Head of caudate nucleus (tissue), 42 donors: Measurements from ENCODE around the gene GH2.

ENCODE experiments used
- DNase-seq, 42 donors: peaks; one replicate each; pipeline versions ENCODE4 v3.0.0 to v3.0.0-alpha.2; 2020 to 2021; ENCODE audit warnings: mixed read lengths in 7 of 42
- intact Hi-C: fragments of 100-400 bp; cut with DNase I; formaldehyde crosslinking; loops from one replicate; pipeline ENCODE4 v1.15.0; 2022

The GH2 gene

DNA sequence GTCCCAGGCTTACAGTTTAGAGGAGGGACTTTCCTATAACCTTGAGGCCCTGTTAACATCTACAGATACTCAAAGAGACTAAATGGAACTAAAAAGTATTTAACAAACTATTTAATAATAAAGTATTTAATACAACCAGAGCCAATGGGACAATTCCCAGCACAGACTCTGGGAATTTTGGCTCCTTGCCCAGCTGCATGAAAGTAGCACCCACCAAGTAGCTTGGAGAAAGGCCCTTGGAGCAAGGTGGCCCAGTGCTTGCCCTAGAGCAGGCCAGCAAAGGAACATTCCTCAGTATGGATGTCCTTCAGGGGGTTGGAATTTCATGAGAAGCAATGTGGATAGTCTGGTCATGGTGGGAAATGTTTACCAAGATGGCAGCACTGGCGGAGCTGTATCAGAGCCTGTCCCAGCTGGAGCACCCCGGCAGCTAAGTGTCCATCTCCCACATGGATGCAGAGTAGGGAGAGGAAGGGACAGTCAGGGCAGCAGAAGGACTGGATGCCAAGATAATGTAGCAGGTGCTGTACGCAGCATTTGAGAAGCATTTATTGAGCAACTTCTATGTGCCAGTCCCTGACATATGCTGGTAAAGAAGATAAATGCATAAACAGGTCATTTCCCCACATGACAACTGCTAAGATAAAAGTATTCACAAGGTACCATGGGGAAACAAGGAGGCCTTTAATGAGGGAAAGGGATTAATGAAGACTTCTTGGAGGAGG lies 34.1 kb downstream of the GH2 start:
- DNase-seq, result no peak
- intact Hi-C loops, result no loop called here

DNA sequence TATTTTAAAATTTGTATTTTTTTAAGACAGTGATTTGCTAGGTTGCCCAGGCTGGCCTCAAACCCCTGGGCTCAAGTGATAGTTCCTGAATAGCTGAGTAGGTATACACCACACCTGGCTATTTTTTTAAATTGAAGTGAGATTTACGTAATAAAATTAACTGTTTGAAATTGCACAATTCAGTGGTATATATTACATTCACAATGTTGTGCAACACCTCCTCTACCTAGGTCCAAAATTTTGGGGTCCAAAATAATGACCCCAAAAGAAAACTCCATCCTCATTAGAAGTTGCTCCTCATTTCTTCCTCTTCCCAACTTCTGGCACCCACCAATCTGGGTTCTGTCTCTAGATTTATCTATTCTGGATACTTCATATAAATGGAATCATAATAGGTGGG lies 36.2 kb downstream of the GH2 start:
- intact Hi-C loops, result no loop called here

DNA sequence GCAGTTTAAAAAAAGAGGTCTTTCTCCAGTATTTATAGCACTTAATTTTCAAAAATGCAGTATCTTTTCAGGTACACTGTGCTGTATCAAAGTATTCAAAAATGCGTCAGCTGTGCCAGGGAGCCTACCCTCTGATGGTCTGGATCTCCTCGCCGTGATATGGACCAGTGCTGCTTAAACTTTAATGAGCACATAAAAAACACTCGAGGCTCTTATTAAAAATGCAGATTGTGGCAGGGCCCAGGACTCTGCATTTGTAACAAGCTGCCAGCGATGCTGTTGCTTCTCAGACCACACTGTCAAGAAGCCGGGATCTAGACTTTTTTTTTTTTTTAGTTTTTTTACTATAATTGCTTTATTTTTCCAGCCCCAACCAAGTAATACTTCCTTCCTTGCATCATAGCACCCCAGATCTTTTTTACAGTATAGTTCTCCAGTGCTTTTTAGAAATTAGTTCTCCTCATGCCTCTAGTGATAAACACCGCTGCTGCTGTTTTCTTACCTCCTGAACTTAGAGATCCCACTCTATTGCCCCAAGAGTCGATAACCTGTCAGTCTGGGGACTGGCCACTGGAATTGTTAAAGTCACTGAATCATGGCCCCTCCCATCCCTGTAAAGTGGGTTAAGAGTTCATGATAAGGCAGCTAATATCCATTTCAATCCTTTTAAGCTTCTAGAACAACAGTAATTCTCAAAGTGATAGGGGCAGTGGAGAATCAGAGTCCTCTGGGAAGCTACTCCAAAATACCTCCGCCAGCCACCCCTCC lies 37.6 kb downstream of the GH2 start:
- DNase-seq, result no peak
- intact Hi-C loops, result loop anchor here (2.0 kb wide), 1 partner anchor 69 kb away; the partner anchor contains the start of gene DDX42

More for the DNA sequence above, 36.2 kb downstream of the GH2 start:
- no peak for DNase-seq

DNA sequence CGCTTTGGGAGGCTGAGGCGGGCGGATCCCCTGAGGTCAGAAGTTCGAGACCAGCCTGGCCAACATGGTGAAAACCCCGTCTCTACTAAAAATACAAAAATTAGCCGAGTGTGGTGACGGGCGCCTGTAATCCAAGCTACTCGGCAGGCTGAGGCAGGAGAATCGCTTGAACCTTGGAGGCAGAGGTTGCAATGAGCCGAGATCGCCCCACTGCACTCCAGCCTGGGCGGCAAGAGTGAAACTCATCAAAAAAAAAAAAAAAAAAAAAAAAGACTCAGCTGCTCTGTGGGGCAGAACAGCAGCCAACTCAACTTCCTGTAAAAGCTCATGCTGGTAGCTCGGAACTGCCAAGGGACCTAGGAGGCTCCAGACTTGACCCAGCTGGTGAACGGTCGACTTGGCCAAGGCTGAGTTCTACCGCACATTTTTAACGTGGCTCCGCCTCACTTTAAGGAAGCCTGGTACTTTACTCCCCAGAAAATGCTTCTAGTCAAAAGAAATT lies 38.3 kb downstream of the GH2 start:
- DNase-seq, result peak in 6 of 42 donors; percentile 26 to 66 (median 32)
- intact Hi-C loops, result loop anchor here (2.0 kb wide), 1 partner anchor 69 kb away; the partner anchor contains the start of gene DDX42

DNA sequence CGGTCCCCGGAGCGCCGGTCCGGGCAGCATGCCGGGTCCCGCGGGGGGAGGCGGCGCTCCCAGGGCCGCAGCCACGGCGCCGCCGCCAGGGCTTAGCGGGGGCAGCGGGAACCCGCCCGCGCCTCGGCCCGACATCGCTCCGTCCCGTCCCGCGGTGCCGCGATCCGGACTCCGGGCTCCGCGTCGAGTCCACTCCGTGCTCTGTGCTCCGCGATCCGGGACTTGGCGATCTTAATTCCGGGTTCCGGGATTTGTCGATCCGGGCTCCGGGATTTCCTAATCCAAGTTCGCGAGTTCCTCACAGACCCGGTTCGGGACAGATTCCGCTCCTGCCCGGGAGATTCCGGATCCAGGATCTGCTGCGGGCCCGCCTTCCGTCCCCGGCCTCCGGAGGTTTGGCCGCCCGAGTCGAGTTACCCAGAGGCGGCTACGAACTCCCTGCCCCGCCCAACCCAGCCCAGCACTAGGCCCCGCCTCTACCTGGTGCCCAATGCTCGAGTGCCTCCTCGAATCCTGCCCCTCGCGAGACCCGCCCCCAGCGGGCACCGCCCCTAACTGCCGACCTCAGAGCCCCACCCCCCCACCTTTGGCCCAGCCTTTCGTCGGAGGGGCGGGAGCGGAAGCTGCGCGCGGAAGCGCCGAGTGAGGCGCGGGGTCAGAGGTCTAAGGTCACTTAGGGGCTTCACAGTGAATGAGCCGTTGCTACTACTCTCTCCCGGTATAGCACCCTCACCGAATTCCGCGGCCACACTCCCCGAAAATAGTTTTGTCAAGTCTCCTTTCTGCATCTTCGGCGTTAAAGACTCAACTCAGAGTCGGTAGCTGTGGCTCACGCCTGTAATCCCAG lies 39.0 kb downstream of the GH2 start, which contains the start of gene SMARCD2:
SMARCD2 (minus strand) TSS at position 146 of the 847 bp plus-strand sequence; CDS start at position 135, 11 bp downstream.
- intact Hi-C loops, result loop anchor here (2.0 kb wide), 1 partner anchor 68 kb away; the partner anchor contains the start of gene DDX42

DNA sequence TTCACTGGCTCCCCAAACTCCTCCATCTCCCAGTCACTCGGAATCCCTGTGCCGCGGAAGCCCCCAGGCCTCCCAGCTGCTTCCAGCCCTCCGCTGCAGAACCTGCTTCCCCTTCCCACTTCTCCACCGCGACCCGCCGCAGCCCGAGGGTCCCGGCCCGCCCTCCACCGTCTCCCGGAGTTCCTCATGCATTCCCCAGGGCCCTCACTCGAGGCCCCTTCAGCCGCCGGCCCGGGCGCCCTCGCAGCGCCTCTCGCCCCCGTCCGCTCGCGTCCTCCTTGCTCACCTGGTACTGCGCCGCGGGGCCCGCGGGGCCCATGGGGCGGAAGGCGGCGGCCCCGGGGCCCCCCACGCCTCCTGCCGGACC lies 39.6 kb downstream of the GH2 start:
- DNase-seq, result peak in 20 of 42 donors; percentile 16 to 58 (median 37)
- intact Hi-C loops, result loop anchor here (2.0 kb wide), 1 partner anchor 67 kb away; the partner anchor contains the start of gene DDX42

More for the DNA sequence above, 39.0 kb downstream of the GH2 start, which contains the start of gene SMARCD2:
- DNase-seq, result peak; percentile 94 to 100 (median 98)

DNA sequence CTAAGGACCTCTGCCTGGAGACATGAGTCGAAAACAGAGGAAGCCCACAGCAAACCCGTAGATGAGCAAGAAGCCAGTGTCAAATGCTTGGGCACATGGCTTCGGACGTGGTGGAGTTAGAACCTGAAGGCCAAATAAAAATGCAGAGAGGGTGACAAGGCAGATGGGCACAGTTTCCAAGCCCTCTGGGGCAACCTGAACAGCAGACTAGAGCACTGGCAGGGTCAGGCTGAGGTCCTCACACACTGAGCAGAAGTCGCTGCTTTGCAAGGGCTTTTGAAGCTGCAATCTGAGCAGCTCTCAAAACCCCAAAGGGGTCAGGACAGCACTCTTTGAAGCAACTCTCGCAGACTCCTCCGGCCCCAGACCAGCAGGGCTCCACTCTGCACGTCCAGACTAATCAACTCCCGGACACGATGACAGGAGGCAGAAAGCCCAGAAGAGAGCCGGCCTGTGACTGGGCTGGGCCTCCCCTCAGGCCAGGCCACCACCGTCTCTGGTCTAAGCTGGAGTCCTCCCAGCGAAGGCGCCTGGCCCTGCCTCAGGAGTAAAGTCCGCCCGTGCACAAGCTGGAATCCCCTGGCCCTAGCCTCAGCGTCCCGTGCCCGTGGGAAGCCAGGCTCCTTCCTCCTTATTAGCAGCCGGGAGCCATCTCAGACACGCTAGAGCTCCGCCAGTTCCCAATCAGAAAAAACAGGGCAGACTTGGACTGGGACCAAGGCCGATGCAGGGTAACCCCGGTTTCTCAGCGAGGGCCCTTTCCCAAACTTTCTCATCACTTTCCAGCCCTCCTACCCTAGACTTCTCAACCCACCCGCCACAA lies 40.2 kb downstream of the GH2 start:
- DNase-seq, result peak in 40 of 42 donors; percentile 33 to 77 (median 56)
- intact Hi-C loops, result loop anchor here (2.0 kb wide), 1 partner anchor 67 kb away; the partner anchor contains the start of gene DDX42

DNA sequence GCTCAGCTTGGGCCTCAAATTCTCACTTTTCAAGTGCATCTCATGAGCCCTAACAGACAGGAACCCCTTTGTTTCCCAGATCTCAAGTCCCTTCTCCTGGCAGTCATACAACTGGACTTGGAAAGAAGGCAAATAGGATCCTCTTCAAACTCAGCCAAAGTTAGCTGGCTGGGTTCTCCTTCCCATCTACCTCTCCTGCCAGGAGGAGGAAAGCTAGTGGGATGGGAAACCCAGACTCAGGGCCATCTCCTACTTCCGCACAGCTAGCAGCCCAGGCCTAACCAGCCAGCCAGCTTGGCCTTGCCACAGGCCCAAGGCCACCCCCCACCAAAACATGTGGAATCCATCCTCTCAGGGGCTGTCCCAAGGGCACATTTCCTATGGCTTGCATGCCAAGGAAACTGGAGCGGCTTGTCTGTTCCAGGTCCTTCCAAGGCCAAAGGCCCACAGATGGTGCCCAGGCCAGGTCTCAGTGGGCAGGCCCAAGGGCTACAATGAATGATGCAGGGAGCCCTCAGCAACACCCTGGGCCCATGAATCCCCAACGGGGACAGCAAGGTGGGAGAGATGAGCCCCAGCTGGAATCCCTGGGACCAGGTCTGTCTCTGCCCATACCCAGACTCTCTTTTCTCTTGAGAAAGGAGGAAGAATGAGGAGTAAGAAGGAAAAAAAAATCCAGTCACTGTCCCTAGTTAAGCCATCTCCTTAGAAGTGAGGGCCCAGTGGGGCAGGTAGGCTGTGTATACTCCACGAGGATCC lies 41.0 kb downstream of the GH2 start:
- peak in 3 of 42 donors; percentile 26 to 40 (median 27) for DNase-seq
- intact Hi-C loops, result no loop called here

DNA sequence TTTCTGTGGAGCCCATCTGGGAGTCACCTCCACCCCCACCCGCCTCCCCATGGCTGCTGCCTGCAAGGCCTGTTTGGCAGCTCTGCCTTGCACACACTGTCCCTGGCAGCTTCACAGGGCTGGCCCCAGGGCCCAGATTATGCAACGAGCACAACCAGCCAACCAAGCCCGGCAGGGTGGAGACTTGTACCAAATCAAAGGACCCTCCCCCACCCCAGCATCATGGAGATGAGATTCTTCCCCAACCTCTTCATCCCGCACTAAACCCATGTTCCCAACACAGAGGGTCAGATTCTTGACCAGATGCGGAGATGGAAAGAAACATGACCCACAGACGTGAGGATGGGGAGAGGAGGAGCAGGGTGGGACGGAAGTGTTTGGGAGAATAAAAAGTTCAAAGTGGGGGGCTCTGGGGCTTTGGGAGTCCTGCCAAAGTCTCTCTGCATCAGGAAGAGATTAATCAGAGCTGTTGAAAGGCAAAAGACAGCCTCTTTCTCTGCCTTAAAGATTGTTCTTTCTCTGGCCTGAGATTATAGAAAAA lies 43.0 kb downstream of the GH2 start:
- intact Hi-C loops, result no loop called here

DNA sequence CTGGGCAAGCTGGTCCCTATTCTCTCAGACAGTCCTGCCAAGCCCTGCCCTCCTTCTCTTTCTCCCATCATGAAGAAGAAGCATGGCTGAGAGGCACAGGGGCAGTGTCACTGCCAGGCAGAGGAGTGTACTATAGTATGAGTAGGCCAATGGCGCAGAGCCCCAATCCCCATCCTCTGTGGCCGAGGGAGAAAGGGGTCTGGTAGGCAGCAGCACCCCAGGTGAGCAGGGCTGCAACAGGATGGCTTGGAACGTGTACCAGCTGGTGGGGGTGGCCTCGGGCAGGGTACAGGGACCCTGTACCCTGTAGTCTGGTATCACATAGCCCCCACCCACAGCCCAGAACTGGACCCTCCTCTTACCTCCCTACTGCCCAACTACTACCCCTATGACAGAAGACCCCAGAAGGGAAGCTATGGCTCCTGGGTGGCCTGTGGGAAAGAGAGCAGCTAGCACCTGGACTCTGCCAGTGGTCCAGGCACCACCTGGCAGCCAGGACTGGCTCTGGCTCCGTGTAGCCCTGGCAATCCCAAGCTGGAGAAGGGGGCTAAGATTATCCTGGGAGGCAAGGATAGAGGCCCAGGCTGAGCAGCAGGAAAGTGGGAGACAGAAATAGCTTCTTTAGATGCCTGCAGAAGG lies 43.7 kb downstream of the GH2 start:
- intact Hi-C loops, result no loop called here
- no peak for DNase-seq

More for the DNA sequence above, 43.0 kb downstream of the GH2 start:
- peak; percentile 67 to 95 (median 87) for DNase-seq

DNA sequence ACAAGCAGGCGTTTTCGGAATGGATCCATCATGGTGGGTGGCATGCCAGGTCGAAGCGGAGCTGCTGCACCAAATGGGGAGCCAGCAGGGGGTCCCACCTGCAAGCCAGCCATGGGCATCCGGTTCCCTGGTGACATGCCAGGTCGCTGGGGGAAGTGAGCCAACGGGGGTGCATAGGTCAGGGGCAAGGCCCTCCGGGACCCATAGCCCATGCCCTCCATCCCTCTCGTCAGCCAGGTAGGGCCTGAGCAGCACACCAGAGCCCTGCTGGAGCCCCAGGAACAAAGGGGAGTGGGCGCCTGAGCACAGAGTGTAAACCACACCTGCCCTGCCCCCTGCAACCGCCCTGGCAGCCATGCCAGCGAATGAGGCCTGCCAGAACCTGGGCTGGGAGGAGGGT lies 44.3 kb downstream of the GH2 start:
- intact Hi-C loops, result no loop called here
- no peak for DNase-seq

DNA sequence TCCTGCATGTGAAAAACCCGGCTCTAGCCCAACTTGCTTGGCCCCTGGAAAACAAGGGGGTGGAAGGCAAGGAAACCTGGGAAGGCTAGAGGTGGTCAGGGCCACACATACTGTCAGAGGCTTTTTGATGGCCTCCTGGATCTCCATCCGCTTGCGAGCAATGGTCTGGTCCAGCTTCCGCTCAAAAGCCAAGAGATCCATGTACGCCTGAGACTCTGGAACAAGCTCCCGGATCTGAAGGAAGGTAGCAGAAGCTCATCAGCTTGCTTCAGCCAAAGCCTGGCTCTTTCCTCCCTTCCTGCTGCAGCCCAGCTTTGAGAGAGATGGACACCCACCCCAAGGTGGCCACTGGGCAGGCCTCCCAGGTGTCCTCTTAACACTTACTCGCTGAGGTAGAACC lies 44.9 kb downstream of the GH2 start:
- no peak for DNase-seq
- intact Hi-C loops, result no loop called here

DNA sequence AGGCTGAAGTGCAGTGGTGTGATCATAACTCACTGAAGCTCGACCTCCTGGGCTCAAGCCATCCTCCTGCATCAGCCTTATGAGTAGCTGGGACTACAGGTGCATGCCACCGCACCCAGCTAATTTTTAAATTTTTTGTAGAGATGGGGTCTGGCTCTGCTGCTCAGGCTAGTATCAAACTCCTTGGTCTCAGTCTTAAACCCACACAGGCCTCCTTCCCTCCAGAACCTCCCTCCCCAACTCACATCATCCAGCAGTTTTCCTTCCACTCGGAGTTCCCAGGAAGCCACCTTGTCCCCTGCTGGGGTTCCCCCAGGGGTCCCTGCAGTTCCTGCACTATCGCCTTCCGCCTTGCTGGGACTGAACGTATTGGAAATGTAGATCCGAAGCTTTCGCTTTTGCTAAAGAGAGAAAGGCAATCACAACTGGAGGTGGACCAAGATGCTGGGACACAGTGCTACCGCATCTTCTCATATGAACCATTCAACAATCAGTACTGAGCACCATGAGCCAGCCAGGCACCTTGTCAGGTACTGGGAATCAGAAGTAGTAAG lies 46.5 kb downstream of the GH2 start:
- intact Hi-C loops, result no loop called here
- DNase-seq, result no peak

DNA sequence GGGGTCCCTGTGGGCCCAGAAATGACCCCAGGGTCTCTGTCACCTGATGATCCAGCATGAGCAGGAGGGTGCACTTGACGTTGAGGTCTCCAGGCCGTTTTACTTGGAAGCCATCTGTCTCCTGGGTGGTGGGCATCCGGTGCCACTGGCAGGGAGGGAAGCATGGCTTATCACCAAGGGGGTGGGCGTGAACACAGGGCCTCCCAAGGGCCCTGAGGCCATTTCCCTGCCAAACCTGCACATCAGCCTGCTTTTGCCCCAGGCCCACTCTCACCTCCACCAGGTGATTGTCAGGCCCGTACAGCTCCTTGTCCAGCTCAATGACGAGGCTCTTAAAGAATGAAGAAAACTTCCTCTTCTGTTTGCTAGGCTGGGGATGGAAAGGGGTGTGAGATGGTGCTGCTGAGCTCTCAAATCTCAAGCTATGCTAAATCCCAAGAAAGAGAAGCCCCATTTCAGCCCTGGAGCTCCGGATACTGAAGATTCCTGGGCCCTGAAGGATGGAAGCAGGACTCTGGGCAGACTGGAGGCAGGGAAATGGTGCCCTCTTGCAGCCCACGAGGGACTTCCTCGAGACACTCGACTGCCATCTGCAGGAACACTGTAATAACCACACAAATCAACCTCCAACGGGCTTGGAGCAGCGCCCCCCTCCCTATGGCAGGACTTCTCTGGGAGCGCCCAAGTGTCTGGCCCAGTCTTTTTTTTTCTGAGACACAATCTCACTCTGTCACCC lies 47.1 kb downstream of the GH2 start:
- DNase-seq, result peak in 41 of 42 donors; percentile 29 to 85 (median 69)
- intact Hi-C loops, result no loop called here

DNA sequence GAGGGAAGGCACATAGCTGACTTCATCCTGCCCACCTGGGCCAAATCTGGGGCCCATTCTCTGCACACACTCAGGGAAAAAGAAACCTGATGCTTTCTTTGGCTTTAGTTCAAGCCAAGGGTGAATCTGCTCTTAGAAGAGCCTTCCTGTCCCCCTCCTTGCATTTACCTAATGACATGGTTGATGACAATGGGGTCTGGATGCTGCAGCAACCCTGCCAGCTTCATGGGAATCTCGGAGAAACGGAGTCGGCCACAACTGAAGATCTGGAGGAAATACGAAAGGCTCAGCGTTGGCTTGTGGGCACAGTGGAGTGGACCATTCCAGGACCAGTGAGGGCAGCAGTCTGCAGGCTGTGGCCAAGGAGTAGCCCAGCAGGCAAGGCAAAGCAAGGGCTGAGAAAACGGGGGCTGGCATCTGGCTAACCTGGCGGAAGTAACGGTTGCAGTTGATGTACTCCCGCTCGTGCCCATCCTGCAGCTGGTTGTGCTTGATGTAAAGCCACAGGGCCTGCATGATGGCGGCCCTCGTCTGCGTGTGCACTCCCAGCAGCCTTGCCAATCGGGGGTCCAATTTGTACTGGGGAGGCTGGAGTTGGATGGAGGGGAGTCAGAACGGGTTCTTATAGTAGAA lies 47.9 kb downstream of the GH2 start:
- intact Hi-C loops, result no loop called here

More for the DNA sequence above, 47.9 kb downstream of the GH2 start:
- no peak for DNase-seq
